ENCODE measurements around the gene USHBP1.

GRCh38 chr19:17243211-17243829 is 21.2 kb downstream of the USHBP1 start:
- peak in 1 of 2 donors; percentile 33 for TF ChIP-seq POLR2A (IDR thresholded peaks at IDR 0.05)
- TF ChIP-seq CTCF (IDR thresholded peaks at IDR 0.05) = no peak

Data from Peyer's patch (tissue), 4 donors.